HG02970 (cell line): ENCODE measurements around the gene RAB6D.
"Not testable (repeated sequence)": the region's sequence is repeated elsewhere in the genome, so short reads cannot be mapped to it uniquely, and the experiment has no call there.

Source experiments
- ATAC-seq: cut with Tn5 transposase; IDR thresholded peaks from one replicate; pipeline ENCODE4 v1.9.1; 2021; ENCODE audit warnings: mild to moderate bottlenecking, moderate library complexity, moderate number of reproducible peaks; ENCODE audit not compliant: unreplicated experiment, low FRiP score

The RAB6D gene

GRCh38 chr2:131363703-131364186 is at the start of gene RAB6D:
TSS of gene RAB6D (minus strand) at chr2:131364168. CDS start at chr2:131363720, 448 bp downstream.
- not testable (repeated sequence) for ATAC-seq

- no peak for ATAC-seq
Measured at GRCh38 chr2:131413148-131413747, 49.3 kb upstream of the RAB6D start.

GRCh38 chr2:131410173-131410572 is 46.2 kb upstream of the RAB6D start:
- no peak for ATAC-seq

DNA sequence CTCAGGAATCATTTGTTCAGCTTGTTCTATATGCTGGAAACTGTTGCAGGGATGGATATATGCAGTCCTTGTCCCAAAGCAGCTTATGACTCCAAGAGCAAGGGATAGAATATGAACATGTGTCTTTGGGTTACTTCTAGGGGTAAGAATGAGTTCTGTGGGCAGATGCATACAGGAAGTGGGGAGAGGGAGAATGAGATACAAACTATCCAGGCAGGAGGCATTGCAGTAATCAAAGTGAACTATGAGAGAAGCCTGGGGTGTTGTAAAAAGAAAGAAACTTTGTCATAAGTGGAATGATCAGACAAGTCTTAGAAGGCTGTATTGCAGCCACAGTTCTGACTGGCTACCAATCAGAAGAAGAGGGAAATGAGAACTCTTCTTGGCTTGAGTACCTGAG is 44.8 kb upstream of the RAB6D start:
- no peak for ATAC-seq

DNA sequence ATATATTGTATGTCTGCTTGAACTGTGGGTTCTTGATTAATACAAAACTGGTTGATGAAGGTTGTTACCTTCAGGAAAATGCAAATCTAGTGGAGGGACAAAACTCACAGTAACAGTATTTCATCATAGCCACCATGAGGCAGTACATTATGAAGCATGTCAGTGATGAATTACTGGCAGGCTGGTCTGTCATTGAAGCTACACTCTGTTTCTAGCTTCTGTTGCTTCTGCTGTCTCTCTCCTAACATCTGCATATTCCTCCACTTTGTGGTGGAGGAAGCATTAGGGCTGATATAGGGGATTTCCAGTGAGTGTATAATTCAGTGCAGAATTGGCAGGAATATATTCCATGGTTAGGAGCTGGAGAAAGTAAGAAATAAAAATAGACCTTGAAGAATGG is 44.2 kb upstream of the RAB6D start:
- no peak for ATAC-seq

DNA sequence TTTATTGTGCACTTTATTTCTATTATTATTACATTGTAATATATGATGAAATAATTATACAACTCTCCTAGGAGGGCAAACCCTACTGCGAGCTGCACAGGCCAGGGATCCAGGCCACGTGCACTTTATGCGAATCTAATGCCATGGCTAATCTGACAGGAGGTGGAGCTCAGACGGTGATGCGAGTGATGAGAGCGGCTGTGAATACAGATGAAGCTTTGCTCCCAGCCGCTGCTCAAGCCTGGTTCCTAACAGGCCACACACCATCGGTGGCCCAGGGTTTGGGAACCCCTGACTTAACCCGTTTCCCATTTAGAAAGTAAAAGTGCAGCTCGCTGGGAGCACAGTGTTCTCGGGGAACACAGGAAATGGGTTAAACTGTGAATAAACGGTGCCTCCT is 40.8 kb upstream of the RAB6D start:
- ATAC-seq, result no peak

- no peak for ATAC-seq
Measured at GRCh38 chr2:131402320-131403039, 38.5 kb upstream of the RAB6D start.

DNA sequence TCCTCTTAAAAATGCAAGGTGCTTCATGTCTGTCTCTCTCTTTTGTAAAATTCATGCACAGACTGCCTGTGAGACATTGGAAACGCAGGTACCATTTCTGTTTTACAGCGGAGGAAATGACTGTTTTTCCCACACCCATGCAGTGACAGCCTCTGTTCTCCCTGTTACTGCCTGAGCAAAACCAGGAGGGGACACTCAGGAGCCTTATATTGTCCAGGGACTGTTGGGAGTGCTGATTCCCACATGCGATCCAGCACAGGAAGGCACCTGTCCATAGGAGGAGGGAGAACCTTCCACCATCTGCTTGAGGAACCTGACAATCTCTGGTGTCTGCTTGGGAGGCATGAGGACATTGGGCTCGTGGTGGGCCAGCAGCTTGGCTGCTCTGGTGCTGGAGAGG is 36.9 kb upstream of the RAB6D start:
- no peak for ATAC-seq

GRCh38 chr2:131400441-131400840 is 36.5 kb upstream of the RAB6D start:
- ATAC-seq, result not testable (repeated sequence)

GRCh38 chr2:131396209-131396608 is 32.2 kb upstream of the RAB6D start:
- not testable (repeated sequence) for ATAC-seq

DNA sequence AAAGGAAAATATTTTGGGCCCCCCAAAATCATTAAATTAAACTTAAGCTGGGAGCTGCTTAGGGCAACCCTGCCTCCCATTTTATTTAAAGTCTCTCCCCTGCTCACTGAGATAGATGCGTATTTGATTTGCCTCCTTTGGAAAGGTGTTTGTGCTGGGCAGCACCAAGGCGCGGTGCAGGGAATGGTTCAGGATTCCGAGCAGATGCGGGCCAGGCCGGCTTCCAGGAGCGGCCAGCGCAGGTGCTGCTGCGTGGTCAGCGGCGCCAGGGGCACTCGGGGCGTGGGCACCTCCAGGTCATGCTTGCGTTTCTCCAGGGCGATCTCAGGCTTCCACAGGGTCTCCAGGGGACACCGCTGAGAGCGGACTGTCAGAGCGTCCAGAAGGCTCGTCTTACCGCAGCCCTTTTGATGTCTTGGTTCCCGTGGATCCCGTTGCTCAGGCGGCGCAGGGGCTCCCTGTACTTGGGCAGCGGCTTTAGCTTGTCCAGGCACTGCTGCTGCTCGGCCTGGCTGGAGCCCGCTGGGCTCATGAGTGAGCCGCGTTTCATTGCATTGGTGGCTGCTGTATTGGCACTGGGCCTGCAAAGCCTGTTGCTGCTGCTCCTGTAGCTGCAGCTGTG is 31.2 kb upstream of the RAB6D start:
- not testable (repeated sequence) for ATAC-seq

DNA sequence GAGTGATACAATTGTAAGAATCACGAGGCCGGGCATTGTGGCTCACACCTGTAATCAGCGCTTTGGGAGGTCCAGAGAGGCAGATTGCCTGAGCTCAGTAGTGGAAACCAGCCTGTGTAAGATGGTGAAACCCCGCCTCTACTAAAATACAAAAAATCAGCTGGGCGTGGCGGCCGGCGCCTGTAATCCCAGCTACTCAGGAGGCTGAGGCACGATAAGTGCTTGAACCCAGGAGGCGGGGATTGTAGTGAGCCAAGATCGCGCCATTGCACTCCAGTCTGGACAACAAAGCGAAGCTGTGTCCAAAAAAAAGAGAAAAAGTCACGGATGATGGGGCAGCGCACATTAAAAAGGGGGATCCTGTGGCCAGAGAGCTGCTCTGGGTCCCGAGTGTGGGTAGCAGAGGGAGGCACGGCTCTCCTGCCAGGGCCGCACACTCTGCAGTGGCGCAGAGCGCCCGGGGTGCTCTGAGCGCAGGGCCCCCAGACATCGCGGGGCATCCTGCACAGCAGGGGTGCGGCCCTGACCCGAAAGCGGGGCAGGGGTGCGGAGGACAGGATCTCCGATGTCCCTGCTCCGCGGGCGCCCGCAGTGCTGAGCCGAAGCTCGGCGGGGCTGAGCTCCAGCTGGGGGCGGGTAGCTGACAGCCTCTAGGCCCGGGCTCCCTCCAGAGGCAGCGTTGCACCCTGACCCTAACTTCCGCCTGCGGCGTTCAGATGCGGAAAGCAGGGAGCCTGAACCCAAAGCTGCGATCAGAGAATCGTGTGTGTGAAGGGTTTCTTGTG is 30.4 kb upstream of the RAB6D start:
- ATAC-seq, result no peak

GRCh38 chr2:131391953-131392352 is 28.0 kb upstream of the RAB6D start:
- ATAC-seq, result not testable (repeated sequence)

- ATAC-seq, result not testable (repeated sequence)
Measured at GRCh38 chr2:131391471-131391870, 27.5 kb upstream of the RAB6D start.

- not testable (repeated sequence) for ATAC-seq
Measured at GRCh38 chr2:131390495-131391130, 26.6 kb upstream of the RAB6D start.

DNA sequence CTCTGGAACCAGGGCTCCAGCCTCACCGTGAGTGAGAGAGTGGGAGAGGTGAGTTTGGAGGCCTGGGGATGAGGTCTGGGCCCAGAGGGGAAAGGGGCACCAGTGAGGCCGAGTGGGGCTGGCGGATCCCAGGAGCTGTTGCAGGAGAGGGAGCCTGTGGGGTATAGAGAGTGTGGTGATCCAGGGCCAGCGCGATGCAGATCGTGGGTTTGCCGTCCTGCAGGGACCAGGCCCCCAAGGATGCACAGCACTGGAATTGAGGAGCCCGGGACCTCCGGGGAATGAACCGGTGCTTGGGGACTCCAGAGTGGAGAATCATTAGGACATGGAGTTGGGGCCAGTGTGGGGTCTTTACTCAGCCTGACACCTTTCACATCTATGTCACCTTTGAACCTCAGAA is 25.7 kb upstream of the RAB6D start:
- no peak for ATAC-seq

DNA sequence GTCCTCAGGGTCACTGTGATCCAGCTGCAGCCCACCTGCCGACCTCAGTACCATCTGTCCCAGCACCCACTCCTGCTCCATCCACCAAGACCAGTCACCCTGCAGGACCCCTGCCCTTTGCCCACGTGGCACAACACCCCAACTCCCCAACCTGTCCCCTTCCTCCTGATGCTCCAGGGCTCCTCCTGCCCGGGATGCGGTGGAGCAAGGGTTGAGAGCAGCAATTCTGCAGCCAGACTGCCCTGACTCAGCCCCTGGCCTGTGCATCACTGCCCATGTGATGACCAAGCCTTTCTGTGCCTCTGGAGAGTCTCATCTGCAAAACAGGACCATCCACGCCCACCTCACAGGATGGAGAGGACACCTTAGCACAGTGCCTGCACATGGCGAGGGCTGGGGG is 24.9 kb upstream of the RAB6D start:
- not testable (repeated sequence) for ATAC-seq

- not testable (repeated sequence) for ATAC-seq
Measured at GRCh38 chr2:131373111-131373510, 9.1 kb upstream of the RAB6D start.

DNA sequence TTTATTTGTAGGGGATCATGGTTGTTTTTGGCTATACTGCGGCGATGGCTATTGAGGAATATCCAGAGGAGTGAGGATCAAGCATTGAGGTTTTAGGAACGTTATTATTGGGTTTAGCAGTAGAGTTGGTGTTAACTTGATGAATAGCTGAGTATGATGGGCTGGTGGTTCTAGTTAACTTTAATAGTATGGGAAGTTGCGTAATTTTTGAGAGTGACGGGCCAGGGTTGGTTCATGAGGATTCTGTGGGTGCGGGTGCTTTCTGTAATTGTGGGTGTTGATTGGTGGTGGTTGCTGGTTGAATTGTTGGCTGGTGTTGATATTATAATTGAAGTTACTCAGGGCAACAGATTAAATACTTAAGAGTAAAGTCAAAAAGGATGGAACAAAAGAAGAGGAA is 6.0 kb upstream of the RAB6D start:
- ATAC-seq, result no peak

DNA sequence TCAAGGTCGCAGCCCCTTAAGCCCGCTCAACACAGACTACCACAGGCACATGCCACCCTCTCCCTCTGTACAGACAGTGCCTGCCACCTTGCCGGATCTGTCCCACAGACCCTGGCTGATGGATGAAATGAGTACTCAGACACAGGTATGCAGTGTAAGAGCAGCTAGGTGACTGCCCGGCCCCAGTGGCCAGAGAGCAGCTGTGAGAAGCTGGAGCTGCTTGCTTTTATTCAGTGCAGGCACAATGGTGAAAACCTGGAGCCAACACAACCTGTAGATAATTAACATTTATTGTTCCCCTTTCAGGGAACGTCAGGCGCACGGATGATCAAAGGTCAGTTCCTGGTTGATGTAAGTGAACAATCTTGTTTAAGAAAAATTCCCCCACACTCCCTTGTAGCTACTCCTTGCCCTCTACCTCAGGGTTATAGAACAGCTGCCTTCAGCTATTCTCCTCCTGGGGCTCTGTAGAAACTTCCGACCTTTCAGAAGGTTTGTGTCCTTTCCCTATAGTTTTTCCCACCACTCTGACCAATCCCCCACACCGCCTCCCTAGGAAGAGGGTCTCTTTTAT is 4.6 kb upstream of the RAB6D start:
- ATAC-seq, result not testable (repeated sequence)
